Posterior cingulate gyrus (tissue), 11 donors: ENCODE data around the gene ACAP3.

Experiments used
- DNase-seq, 10 donors: peaks; one replicate each; pipeline versions ENCODE4 v3.0.0 to v3.0.0-alpha.2; 2020 to 2021; ENCODE audit warnings: mixed read lengths in 3 of 10
- intact Hi-C: fragments of 100-400 bp; cut with DNase I; formaldehyde crosslinking; loops from one replicate; pipeline ENCODE4 v1.15.1; 2023

Gene ACAP3

GRCh38 chr1:1307923-1308755 lies at the start of gene ACAP3, which contains the start of gene PUSL1:
Gene ACAP3, minus strand, starts transcription at chr1:1307930. Its CDS starts 115 bp downstream, at chr1:1307815.
Gene PUSL1, plus strand, starts transcription at chr1:1308597. Its CDS starts 47 bp downstream, at chr1:1308644.
- intact Hi-C loops: loop anchor here (1.0 to 5.0 kb wide), 3 partner anchors 17 to 41 kb away; partner anchors contain the start of genes CPTP, DVL1, INTS11 and UBE2J2
- DNase-seq: peak; percentile 72 to 98 (median 86)

- intact Hi-C loops: no loop called here
- no peak for DNase-seq
Measured at GRCh38 chr1:1356796-1357401, 49.2 kb upstream of the ACAP3 start.

- intact Hi-C loops: no loop called here
Measured at GRCh38 chr1:1356166-1356795, 48.6 kb upstream of the ACAP3 start.

GRCh38 chr1:1355416-1355815 lies 47.7 kb upstream of the ACAP3 start:
- peak in 1 of 10 donors; percentile 74 for DNase-seq
- intact Hi-C loops: no loop called here

More at GRCh38 chr1:1356166-1356795, 48.6 kb upstream of the ACAP3 start:
- no peak for DNase-seq

- intact Hi-C loops: no loop called here
- DNase-seq: no peak
Measured at GRCh38 chr1:1354271-1355247, 46.8 kb upstream of the ACAP3 start.

GRCh38 chr1:1353389-1354151 lies 45.8 kb upstream of the ACAP3 start:
- intact Hi-C loops: no loop called here
- no peak for DNase-seq

- intact Hi-C loops: no loop called here
- no peak for DNase-seq
Measured at GRCh38 chr1:1352786-1353388, 45.2 kb upstream of the ACAP3 start.

GRCh38 chr1:1351511-1352427 lies 44.0 kb upstream of the ACAP3 start:
- intact Hi-C loops: no loop called here
- no peak for DNase-seq

- intact Hi-C loops: loop anchor here (1.0 kb wide), 1 partner anchor 41 kb away; the partner anchor contains the start of gene PUSL1
- peak in 8 of 10 donors; percentile 41 to 94 (median 50) for DNase-seq
Measured at GRCh38 chr1:1349256-1350012, 41.7 kb upstream of the ACAP3 start, which contains the start of gene DVL1. Gene DVL1, minus strand, starts transcription at chr1:1349418. Its CDS starts 353 bp downstream, at chr1:1349065.

GRCh38 chr1:1348420-1349255 lies 40.9 kb upstream of the ACAP3 start:
- no peak for DNase-seq
- intact Hi-C loops: loop anchor here (1.0 kb wide), 1 partner anchor 40 kb away; the partner anchor contains the start of gene PUSL1

GRCh38 chr1:1347663-1348419 lies 40.1 kb upstream of the ACAP3 start:
- DNase-seq: no peak
- intact Hi-C loops: no loop called here

GRCh38 chr1:1347026-1347595 lies 39.4 kb upstream of the ACAP3 start:
- intact Hi-C loops: no loop called here
- no peak for DNase-seq

GRCh38 chr1:1346501-1346890 lies 38.8 kb upstream of the ACAP3 start:
- intact Hi-C loops: no loop called here
- DNase-seq: no peak

- intact Hi-C loops: no loop called here
- peak in 1 of 10 donors; percentile 42 for DNase-seq
Measured at GRCh38 chr1:1345860-1346500, 38.2 kb upstream of the ACAP3 start.
